HCT116 (cell line): ENCODE data around the gene SUPT3H.

Experiments used
- EZH2 ChIP-seq: fragments of 200-600 bp; sonication (generic); IDR thresholded peaks from 2 replicates; pipeline ENCODE4 v1.6.1; 2017; ENCODE audit warnings: antibody characterized with exemption, mixed run types
- POLR2A ChIP-seq: IDR thresholded peaks from 2 replicates; pipeline ENCODE4 v1.7.0; 2011; ENCODE audit warnings: borderline replicate concordance; ENCODE audit not compliant: insufficient read depth, insufficient read length; ENCODE audit errors: extremely low read depth
- ZNF274 ChIP-seq: fragments of 200-500 bp; sonication (Bioruptor generic); IDR thresholded peaks from 2 replicates; pipeline ENCODE4 v1.6.1; 2014; ENCODE audit warnings: mild to moderate bottlenecking, low read depth, low read length, inconsistent platforms
- TF ChIP-seq, protein P1 (sequence below), 3 experiments: fragments of 200-600 bp in 1 of 3; sonication (generic) in 1 of 3; IDR thresholded peaks in 2 of 3; conservative IDR thresholded peaks in 1 of 3; 2 replicates each; pipeline ENCODE4 v1.5.1; 2012 to 2017; ENCODE audit warnings: low read depth in 2 of 3, low read length in 2 of 3, antibody characterized with exemption in 1 of 3, borderline replicate concordance in 1 of 3, control low read depth in 1 of 3, mild to moderate bottlenecking in 1 of 3, mixed read lengths in 1 of 3, mixed run types in 1 of 3, moderate library complexity in 1 of 3; ENCODE audit not compliant: insufficient read depth in 1 of 3

DNA sequence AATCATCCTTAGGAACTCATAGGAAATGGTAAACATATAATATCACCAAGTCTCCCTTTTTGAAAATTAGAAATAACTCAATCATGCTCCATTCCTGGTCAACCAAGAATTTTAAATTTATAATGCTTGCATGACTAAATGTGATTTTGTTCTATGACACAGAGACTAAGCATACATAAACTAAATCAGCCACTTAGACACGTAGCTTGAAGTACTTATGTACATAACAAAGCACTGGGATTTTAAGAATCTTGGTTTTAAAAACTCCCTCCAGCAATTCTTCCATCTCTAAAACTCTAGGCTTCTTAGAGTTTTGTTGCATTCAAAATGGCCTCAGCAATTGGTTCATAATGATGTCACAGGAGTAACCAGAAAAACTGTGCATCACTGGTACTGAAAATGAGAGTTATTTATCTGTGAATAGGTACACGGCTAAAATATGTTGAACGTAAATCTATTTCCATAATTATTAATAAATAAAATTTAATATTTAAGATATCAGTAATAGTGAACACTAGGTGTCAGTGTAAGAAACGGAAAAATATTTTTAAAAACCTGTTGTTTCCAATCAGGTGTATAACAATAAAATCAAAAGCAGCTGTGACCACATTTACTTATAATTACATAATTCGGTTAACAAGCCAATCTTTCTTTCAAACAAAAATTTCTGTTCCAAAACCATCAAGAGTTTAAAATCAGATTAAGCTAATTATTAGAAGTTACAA is 291.2 kb downstream of the SUPT3H start:
- TF ChIP-seq POLR2A, result no peak
- no peak for TF ChIP-seq EZH2
- TF ChIP-seq, protein P1, sequence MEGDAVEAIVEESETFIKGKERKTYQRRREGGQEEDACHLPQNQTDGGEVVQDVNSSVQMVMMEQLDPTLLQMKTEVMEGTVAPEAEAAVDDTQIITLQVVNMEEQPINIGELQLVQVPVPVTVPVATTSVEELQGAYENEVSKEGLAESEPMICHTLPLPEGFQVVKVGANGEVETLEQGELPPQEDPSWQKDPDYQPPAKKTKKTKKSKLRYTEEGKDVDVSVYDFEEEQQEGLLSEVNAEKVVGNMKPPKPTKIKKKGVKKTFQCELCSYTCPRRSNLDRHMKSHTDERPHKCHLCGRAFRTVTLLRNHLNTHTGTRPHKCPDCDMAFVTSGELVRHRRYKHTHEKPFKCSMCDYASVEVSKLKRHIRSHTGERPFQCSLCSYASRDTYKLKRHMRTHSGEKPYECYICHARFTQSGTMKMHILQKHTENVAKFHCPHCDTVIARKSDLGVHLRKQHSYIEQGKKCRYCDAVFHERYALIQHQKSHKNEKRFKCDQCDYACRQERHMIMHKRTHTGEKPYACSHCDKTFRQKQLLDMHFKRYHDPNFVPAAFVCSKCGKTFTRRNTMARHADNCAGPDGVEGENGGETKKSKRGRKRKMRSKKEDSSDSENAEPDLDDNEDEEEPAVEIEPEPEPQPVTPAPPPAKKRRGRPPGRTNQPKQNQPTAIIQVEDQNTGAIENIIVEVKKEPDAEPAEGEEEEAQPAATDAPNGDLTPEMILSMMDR (IDR thresholded peaks at IDR 0.05 in 2 of 3, conservative IDR thresholded peaks at IDR 0.05 in 1 of 3; ENCODE audit: borderline replicate concordance in 1 of 3, insufficient read depth in 1 of 3, low read depth in 2 of 3, low read length in 2 of 3), result no peak
- TF ChIP-seq ZNF274, result no peak
